ENCODE measurements around the gene NAV1.

The NAV1 gene

DNA sequence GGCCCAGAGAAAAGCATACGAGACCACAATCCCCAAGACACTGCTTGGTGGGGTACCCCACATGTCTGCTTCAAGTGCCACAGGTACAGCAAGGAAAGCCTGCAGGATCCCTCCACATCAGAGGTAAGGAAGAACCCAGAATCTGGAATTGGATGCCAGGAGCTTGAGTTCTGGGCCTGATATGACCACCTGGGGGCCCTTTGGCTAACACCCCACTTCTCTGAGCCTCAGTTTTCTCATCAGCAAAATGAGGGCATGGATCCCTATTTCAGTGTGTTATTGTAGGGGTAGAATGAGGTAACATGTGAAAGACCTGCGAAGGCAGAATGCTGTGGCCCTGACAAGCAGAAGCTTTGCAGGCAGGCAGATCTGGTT lies 24.5 kb downstream of the NAV1 start:
- H2BK5ac ChIP-seq (ENCODE audit: low read depth, low read length, poor library complexity): no peak overlapping the region
- DNase-seq: no peak
- no peak overlapping the region for H3K23ac ChIP-seq (ENCODE audit: low read length)
- H3K27ac ChIP-seq (ENCODE audit: low read depth, low read length): no peak overlapping the region
- H2BK120ac ChIP-seq (ENCODE audit: insufficient read depth, low read length, poor library complexity): no peak overlapping the region
- no peaks in the 10 kb centered on the region for H3K27me3 ChIP-seq (ENCODE audit: insufficient read depth, low read length)
- H2AK5ac ChIP-seq (ENCODE audit: low read length): no peak overlapping the region
- no peak overlapping the region for H4K91ac ChIP-seq (ENCODE audit: low read depth, low read length)
- no peaks in the 10 kb centered on the region for H3K79me1 ChIP-seq (ENCODE audit: low read length)
- H4K12ac ChIP-seq (ENCODE audit: low read depth, low read length): no peak overlapping the region
- H3K4me3 ChIP-seq (ENCODE audit: low read depth, low read length): no peak overlapping the region
- no peak overlapping the region for H3K18ac ChIP-seq (ENCODE audit: low read length)
- no peak overlapping the region for H3K4ac ChIP-seq (ENCODE audit: low read depth, low read length)
- H3K36me3 ChIP-seq (ENCODE audit: control insufficient read depth in 1 of 2, insufficient read depth in 2 of 2, low read length in 2 of 2): peaks cover 25 to 29% of the 10 kb centered on the region in 2 experiments
- H2AFZ ChIP-seq (ENCODE audit: insufficient read depth, low read length, poor library complexity): no peak overlapping the region
- H4K8ac ChIP-seq (ENCODE audit: low read depth, low read length): no peak overlapping the region
- no CpG with 5 or more reads among the region's 2 CpGs for WGBS (ENCODE audit: extremely low coverage, insufficient coverage, insufficient read length)
- no peak overlapping the region for H3K9ac ChIP-seq (ENCODE audit: low read length)
- no peaks in the 10 kb centered on the region for H3K9me3 ChIP-seq (ENCODE audit: insufficient read depth, low read depth, low read length)
- H3K14ac ChIP-seq (ENCODE audit: low read length): no peak overlapping the region
- H2BK12ac ChIP-seq (ENCODE audit: low read length): no peak overlapping the region
- peaks cover 9 to 11% of the 10 kb centered on the region in 2 experiments for H3K4me1 ChIP-seq (ENCODE audit: control insufficient read depth in 1 of 2, insufficient read depth in 2 of 2, low read length in 2 of 2)
- H3K79me2 ChIP-seq (ENCODE audit: control insufficient read depth, insufficient read depth, low read length, poor library complexity): peaks cover 5% of the 10 kb centered on the region
- H3K4me2 ChIP-seq (ENCODE audit: low read length): no peak overlapping the region

DNA sequence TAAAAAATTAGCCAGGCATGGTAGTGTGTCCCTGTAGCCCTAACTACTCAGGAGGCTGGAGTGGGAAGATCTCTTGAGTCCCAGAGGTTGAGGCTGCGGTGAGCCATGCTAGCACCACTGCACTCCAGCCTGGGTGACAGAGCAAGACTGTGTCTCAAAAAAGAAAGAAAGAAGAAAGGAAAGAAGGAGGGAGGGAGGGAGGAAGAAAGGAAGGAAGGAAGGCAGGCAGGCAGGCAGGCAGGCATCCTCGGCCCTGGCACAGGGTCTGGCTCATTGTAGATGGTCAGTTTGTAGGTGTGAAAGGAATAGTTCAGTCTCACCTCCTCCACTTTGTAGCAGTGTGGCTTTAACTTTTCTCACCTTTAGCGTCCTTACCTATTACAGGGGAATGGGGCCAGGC lies 25.0 kb downstream of the NAV1 start:
- no CpG with 5 or more reads among the region's 3 CpGs for WGBS (ENCODE audit: extremely low coverage, insufficient coverage, insufficient read length)
- Histone ChIP-seq H4K8ac (ENCODE audit: low read depth, low read length) (no peak overlapping the region), H2AFZ (ENCODE audit: insufficient read depth, low read length, poor library complexity) (no peak overlapping the region)

DNA sequence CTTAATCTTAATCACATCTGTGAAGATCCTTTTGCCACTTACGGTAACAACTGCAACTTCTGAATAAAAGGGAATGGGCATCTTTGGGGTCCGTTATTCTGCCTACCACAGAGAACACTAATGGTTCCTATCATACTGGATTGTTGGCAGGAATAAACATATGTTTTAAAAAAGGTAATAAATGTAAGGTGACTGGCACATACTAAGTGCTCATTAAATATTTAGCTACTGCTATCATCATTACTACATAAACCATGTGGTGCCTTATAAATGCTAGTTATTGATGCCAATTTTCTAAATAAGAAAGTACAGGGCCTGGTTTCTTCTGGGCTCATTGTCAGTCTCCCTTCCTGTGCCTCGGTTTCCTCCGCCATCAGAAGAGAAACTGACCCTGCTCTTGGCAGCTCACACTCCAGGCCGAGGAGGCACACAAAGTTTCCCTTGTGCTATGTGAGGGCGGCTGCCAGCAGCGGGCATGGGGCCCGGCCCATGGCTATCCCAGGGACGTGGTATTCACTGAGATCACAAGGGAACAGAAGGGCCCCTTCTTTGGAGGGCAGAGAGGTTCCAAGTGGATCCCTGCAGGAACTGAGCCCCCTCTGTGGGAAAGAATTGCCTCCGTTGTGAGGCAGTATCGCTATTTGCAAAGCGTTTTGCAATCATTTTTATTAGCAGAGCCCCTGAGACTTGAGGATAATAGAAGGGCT lies 26.2 kb downstream of the NAV1 start:
- Histone ChIP-seq H3K27me3 (ENCODE audit: insufficient read depth, low read length) (no peaks in the 10 kb centered on the region), H2BK120ac (ENCODE audit: insufficient read depth, low read length, poor library complexity) (no peak overlapping the region), H4K12ac (ENCODE audit: low read depth, low read length) (no peak overlapping the region), H2AK5ac (ENCODE audit: low read length) (no peak overlapping the region), H3K18ac (ENCODE audit: low read length) (no peak overlapping the region), H3K79me2 (ENCODE audit: control insufficient read depth, insufficient read depth, low read length, poor library complexity) (peaks cover 7% of the 10 kb centered on the region), H3K4me2 (ENCODE audit: low read length) (no peak overlapping the region), H2BK12ac (ENCODE audit: low read length) (no peak overlapping the region), H3K14ac (ENCODE audit: low read length) (no peak overlapping the region), H3K4ac (ENCODE audit: low read depth, low read length) (no peak overlapping the region), H2BK5ac (ENCODE audit: low read depth, low read length, poor library complexity) (no peak overlapping the region), H4K91ac (ENCODE audit: low read depth, low read length) (no peak overlapping the region), H3K9me3 (ENCODE audit: insufficient read depth, low read depth, low read length) (no peaks in the 10 kb centered on the region), H3K9ac (ENCODE audit: low read length) (no peak overlapping the region), H4K8ac (ENCODE audit: low read depth, low read length) (no peak overlapping the region), H3K36me3 (ENCODE audit: control insufficient read depth in 1 of 2, insufficient read depth in 2 of 2, low read length in 2 of 2) (peaks cover 25 to 31% of the 10 kb centered on the region in 2 experiments), H2AFZ (ENCODE audit: insufficient read depth, low read length, poor library complexity) (no peak overlapping the region), H3K79me1 (ENCODE audit: low read length) (no peaks in the 10 kb centered on the region), H3K4me1 (ENCODE audit: control insufficient read depth in 1 of 2, insufficient read depth in 2 of 2, low read length in 2 of 2) (peaks cover 9 to 10% of the 10 kb centered on the region in 2 experiments), H3K4me3 (ENCODE audit: low read depth, low read length) (no peak overlapping the region), H3K27ac (ENCODE audit: low read depth, low read length) (no peak overlapping the region), H3K23ac (ENCODE audit: low read length) (no peak overlapping the region)
- no CpG with 5 or more reads among the region's 12 CpGs for WGBS (ENCODE audit: extremely low coverage, insufficient coverage, insufficient read length)
- DNase-seq: no peak

More for the DNA sequence above, 25.0 kb downstream of the NAV1 start:
- peaks cover 25 to 29% of the 10 kb centered on the region in 2 experiments for H3K36me3 ChIP-seq (ENCODE audit: control insufficient read depth in 1 of 2, insufficient read depth in 2 of 2, low read length in 2 of 2)
- H2BK120ac ChIP-seq (ENCODE audit: insufficient read depth, low read length, poor library complexity): no peak overlapping the region
- H4K91ac ChIP-seq (ENCODE audit: low read depth, low read length): no peak overlapping the region
- no peaks in the 10 kb centered on the region for H3K9me3 ChIP-seq (ENCODE audit: insufficient read depth, low read depth, low read length)
- no peak overlapping the region for H3K23ac ChIP-seq (ENCODE audit: low read length)
- no peak overlapping the region for H3K18ac ChIP-seq (ENCODE audit: low read length)
- H3K4me2 ChIP-seq (ENCODE audit: low read length): no peak overlapping the region
- no peak overlapping the region for H2BK12ac ChIP-seq (ENCODE audit: low read length)
- no peak overlapping the region for H3K9ac ChIP-seq (ENCODE audit: low read length)
- H4K12ac ChIP-seq (ENCODE audit: low read depth, low read length): no peak overlapping the region
- H3K27ac ChIP-seq (ENCODE audit: low read depth, low read length): no peak overlapping the region
- H3K4ac ChIP-seq (ENCODE audit: low read depth, low read length): no peak overlapping the region
- no peak overlapping the region for H3K4me3 ChIP-seq (ENCODE audit: low read depth, low read length)
- H2BK5ac ChIP-seq (ENCODE audit: low read depth, low read length, poor library complexity): no peak overlapping the region
- no peak overlapping the region for H2AK5ac ChIP-seq (ENCODE audit: low read length)
- no peaks in the 10 kb centered on the region for H3K79me1 ChIP-seq (ENCODE audit: low read length)
- peaks cover 9 to 11% of the 10 kb centered on the region in 2 experiments for H3K4me1 ChIP-seq (ENCODE audit: control insufficient read depth in 1 of 2, insufficient read depth in 2 of 2, low read length in 2 of 2)
- H3K79me2 ChIP-seq (ENCODE audit: control insufficient read depth, insufficient read depth, low read length, poor library complexity): peaks cover 7% of the 10 kb centered on the region
- no peaks in the 10 kb centered on the region for H3K27me3 ChIP-seq (ENCODE audit: insufficient read depth, low read length)
- no peak for DNase-seq
- H3K14ac ChIP-seq (ENCODE audit: low read length): no peak overlapping the region

DNA sequence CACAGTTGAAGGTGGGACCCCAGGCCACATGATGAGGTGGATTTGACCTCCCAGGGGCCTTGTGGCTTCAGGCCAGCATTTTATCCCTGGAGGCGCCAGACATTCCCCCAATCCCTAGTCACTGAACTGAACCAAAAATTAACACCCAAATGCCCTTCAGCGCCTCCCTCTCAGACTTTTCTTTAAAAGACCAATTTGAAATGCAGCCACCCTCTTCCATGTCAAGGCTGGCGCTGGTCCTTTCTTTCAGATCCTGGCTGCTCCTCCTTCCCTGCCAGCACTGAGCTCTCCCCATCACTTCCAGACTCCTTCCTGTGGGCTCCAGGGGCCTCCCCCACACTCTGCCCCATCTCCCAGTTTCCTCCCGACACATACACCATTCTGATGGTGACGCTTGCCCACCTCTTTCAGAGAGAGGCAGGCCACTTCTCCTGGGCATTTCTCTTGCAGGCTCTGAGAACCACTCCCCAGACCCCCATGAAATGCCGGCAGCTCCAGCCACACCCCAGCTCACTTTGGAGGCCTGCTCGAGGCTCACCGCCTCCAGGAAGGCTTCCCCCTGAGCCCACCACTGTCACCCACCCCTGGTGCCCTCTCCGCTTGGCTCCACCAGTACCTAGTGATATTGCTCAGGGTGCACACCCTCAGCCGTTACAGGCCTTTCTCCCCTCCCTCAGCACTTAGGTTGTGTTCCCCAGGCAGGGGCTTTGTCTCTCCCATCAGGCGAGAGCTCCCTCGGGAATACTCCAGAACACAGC lies 27.0 kb downstream of the NAV1 start:
- Histone ChIP-seq H3K18ac (ENCODE audit: low read length) (no peak overlapping the region), H3K23ac (ENCODE audit: low read length) (no peak overlapping the region), H3K9ac (ENCODE audit: low read length) (no peak overlapping the region), H3K4me1 (ENCODE audit: control insufficient read depth in 1 of 2, insufficient read depth in 2 of 2, low read length in 2 of 2) (peaks cover 9 to 10% of the 10 kb centered on the region in 2 experiments), H3K4me3 (ENCODE audit: low read depth, low read length) (no peak overlapping the region), H3K4me2 (ENCODE audit: low read length) (no peak overlapping the region), H2AK5ac (ENCODE audit: low read length) (no peak overlapping the region), H2BK12ac (ENCODE audit: low read length) (no peak overlapping the region), H3K4ac (ENCODE audit: low read depth, low read length) (no peak overlapping the region), H3K27me3 (ENCODE audit: insufficient read depth, low read length) (no peaks in the 10 kb centered on the region), H4K91ac (ENCODE audit: low read depth, low read length) (no peak overlapping the region), H3K9me3 (ENCODE audit: insufficient read depth, low read depth, low read length) (no peaks in the 10 kb centered on the region), H2BK5ac (ENCODE audit: low read depth, low read length, poor library complexity) (no peak overlapping the region), H4K12ac (ENCODE audit: low read depth, low read length) (no peak overlapping the region), H2AFZ (ENCODE audit: insufficient read depth, low read length, poor library complexity) (no peak overlapping the region), H3K36me3 (ENCODE audit: control insufficient read depth in 1 of 2, insufficient read depth in 2 of 2, low read length in 2 of 2) (peaks cover 21 to 29% of the 10 kb centered on the region in 2 experiments), H3K14ac (ENCODE audit: low read length) (no peak overlapping the region), H3K79me2 (ENCODE audit: control insufficient read depth, insufficient read depth, low read length, poor library complexity) (peaks cover 2% of the 10 kb centered on the region), H3K79me1 (ENCODE audit: low read length) (no peaks in the 10 kb centered on the region), H4K8ac (ENCODE audit: low read depth, low read length) (no peak overlapping the region), H2BK120ac (ENCODE audit: insufficient read depth, low read length, poor library complexity) (no peak overlapping the region), H3K27ac (ENCODE audit: low read depth, low read length) (no peak overlapping the region)
- WGBS (ENCODE audit: extremely low coverage, insufficient coverage, insufficient read length): no CpG with 5 or more reads among the region's 12 CpGs
- no peak for DNase-seq
